GF-D8 (cell line): ENCODE data around the gene CNTN5.
"Not testable (repeated sequence)": the region's sequence is repeated elsewhere in the genome, so short reads cannot be mapped to it uniquely, and the experiment has no call there.

Source experiments
- DNase-seq: peaks from one replicate; lab custom pipeline; 2025; lab: John Stamatoyannopoulos, UW

Gene CNTN5

DNA sequence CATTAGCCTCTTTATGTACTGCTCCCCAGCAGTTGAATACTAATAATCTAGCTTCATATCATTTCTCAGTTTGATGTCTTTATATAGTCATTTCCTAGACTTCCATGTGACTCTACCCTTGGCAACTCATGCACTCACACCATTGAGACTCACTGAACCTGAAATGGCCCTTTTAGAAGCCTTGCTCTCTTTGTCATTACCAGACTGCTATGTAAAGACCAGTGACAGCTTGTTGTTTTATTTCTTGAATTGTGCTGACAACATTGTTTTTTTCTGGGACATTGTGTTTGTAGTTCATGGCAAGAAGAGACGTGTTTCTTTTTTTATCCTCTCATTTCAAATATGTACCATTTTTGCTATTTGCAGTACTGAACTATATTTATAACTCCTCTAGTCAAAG is 256.5 kb downstream of the CNTN5 start:
- no peak for DNase-seq

DNA sequence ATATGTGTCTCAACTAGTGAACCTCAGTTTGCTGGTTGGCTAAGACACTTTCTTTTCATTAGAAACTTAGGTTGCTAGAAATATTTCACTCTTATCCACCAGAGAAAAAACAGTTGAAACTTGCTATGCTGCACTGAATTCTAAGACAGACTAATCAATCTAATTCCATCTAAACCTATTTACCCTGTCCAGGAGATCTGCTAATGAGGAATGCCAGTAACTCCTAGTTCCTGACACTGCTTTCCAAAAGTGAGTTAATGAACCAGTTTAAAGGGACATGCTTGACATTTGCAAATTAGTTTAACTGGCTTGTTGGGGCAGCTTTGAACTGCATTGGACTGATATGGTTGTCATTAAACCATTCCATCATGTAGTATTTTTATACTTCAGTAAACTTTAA is 258.5 kb downstream of the CNTN5 start:
- no peak for DNase-seq

DNA sequence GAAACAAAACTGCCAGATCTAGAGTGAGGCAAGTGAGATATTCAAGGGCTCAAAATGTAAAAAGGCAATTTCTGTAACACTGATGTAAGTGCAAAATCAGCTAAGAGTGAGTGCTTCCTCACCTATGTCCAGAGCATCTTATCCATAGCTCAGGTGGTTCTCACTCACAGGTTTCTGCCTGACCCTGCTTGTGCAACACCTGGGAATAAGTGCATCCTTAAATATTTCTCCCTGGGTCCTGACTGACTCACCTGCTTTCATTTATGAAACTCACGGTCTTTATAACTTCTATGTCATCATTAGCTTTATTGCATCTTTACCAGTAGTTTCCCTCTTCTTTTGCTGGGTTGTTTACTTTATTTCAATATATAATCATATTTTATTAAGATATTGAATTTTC is 260.6 kb downstream of the CNTN5 start:
- DNase-seq: no peak

- not testable (repeated sequence) for DNase-seq
Observed at GRCh38 chr11:99297925-99298324, 277.2 kb downstream of the CNTN5 start.

DNA sequence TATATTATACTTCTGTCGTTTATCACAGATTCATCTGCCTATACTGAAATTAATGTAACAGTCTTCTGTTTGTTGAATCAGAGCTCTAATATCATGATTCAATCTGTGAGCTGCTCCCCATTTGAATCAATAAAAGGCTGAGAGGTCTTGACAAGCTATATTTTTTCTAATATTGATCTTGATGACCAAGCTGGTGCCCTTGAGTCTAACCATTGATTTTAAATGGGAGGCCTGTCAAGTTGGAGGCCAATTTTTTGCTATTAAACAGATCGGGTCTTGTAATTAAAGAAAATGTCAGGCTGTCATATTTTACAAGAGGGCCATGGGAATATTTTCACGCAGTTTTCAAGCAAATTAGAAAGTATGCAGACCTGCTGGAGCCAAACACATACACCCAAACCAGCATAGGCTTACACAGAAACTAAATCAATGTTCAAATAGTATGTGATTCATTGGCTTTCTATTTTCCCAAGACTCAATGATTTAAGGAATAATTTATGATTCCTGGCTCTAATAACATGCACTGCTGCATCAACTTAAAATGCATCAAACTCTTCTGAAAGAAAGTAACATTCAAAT is 286.9 kb downstream of the CNTN5 start:
- no peak for DNase-seq

DNA sequence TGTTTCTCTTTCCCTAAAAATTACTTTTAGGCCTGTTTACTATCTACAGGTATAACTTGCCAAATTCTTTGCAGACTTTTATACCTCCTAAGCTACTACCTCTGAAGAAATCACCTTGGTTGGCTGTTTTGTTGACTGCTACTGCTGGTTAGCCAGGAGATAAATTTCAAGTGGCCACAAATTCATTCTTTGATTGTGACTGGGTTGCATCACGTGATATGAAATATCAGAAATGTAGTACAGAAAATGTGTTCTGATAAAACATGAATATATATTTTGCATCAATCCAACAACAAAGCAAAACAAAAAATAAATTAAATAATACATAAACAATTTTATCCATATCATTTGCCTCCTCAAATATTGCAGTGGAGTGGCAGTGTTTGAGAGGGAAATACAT is 291.1 kb downstream of the CNTN5 start:
- DNase-seq: no peak

DNA sequence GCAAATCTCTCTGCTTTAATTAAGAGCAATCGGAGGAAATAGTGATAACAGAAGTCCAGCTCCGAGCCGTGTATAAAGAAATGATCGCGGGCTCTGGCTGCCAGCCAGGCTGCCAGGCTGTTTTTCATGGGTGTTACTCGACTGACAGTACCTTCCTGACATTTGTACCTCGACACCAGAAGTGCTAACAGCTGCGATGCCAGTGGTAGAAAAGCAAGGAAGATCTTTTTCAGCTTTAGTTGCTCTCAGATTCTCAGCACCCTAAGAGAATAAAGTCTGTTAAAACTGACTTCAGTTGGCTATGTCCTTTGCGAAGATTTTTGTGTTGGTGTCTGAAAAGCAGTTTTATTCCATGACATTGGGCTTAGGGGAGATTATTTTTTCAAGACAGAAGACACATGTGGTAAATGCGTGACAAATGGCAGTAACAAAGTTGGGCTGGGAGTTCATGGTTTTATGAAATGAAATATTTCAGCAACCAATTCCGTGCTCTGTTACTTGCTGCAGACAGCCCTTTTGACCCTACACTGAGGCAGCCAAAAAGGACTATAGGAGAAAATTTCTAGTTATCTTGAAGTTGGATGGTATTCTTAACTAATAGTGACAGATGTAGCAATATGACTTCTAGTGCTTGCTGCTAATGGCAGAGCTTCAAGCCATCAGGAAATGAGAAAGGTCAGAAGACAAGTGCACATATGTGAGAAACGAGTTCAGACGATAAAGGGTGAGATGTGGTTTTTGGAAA is 296.2 kb downstream of the CNTN5 start:
- no peak for DNase-seq

DNA sequence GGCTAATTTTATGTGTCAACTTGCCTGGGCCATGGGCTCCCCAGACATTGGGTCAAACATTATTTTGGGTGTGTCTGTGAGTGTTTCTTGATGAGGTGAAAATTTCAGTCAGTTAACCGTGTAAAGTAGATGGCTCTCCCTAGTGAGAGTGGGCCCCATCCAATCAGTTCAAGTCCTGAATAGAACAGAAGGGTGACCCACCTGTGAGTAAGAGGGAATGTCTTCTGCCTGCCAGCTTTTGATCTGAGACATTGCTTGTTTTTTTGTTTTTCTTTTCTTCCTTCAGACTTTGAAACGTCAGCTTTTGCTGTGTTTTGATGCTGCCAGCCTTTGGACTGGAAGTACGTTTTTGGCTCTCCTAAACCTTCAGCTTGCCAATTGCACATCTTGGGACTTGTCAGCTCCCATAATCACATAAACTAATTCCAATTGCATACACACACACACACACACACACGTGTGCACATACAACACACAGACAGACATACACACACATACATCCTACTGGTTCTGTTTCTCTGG is 300.1 kb downstream of the CNTN5 start:
- DNase-seq: no peak

- DNase-seq: no peak
Observed at GRCh38 chr11:99325847-99326246, 305.1 kb downstream of the CNTN5 start.

DNA sequence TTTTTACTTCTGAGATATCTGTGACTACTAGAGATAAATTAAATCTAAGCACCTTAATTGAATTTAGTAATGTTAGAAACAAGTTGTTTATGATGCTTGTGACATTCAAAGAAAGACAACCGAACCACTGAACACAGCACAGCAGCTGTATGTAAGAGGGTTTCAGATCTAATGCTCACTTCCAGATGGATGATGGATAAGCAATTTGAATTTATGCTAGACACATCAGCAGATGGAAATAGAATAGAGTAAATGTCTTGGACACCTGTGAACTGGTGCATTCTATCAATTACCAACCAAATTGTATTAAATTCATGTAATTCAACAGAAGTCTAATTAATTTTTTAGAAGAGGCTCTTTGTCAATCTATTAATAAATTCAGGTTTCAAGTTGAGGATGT is 306.3 kb downstream of the CNTN5 start:
- no peak for DNase-seq

DNA sequence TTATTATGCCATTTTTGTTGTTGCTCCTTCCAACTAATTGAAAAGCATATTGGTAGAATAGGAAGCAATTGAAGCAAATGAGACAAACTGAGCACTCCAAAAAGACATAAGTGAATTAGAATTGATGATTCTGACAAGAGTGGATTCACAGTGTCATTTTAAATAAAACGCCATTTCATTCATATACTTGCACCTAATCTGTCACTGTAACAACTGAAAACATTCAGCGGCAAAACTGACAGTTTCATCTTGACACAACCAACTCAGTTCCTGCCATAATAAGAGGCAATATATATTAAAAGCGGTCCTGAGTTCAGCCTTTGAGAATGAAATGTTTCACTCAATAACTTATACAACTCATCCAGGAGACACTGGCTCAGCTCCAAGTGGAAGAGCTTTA is 306.8 kb downstream of the CNTN5 start:
- DNase-seq: no peak

GRCh38 chr11:99333621-99334020 is 312.9 kb downstream of the CNTN5 start:
- no peak for DNase-seq

DNA sequence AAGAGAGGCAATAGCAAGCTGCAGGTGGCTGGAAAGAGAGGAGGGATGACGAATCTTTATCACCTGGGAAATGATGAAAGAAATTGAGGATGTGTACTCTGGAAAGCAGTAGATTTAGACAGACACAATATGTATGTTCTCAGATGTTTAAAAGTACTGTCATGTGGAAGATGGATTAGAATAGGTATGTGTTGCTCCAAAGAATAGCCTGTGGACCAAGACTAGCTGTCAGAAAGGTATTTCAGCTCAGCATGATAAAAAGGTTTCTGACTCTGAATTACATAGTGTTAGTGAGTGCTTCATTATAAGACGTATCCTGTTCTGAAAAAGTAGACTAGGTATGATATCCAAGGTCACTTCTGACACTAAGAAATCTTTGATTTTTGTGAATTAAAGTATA is 322.4 kb downstream of the CNTN5 start:
- no peak for DNase-seq

DNA sequence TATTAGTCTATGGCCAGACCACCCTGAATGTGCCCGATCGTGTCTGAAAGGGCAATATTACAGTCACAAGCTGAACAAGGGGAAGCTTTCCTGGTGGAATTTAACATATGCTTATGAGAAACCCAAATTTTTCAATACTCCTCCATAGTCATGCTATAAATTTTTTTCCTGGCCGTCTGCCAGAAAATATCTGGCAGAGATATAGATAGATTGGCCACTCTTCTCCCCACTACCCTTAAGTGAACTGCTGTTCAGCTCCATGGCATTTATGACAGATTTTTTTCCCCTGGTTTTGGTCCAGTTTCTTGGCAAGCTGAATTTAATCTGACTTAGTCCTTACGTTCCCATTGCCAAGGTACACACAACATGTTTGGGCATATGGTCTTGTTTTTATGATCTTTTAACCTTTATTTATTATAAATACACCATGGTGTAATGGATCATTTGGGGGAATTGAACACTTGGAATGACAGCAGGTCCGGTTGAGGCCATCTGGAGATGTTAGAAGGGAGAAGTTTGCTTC is 328.5 kb downstream of the CNTN5 start:
- no peak for DNase-seq

DNA sequence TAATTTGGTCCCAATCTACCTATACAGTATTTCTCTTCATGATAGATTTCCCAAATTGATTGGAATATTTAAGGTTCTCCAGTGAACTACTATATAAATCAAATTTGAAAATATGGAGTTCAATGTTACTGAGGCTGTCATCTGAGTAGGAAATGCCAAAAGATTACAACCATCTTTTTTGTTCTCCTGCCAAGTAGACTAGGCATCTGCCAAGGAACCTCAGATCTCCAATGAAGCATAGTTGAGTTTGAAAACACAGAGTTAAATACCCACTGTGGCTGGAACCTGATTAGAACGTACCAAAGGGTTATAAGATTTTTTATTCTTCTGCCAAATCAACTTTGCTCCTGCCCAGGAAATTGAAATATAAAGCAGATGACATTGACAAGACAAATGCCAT is 330.9 kb downstream of the CNTN5 start:
- no peak for DNase-seq

GRCh38 chr11:99352642-99353041 is 331.9 kb downstream of the CNTN5 start:
- no peak for DNase-seq

- DNase-seq: no peak
Observed at GRCh38 chr11:99366546-99366945, 345.8 kb downstream of the CNTN5 start.

GRCh38 chr11:99368583-99368982 is 347.8 kb downstream of the CNTN5 start:
- DNase-seq: no peak

GRCh38 chr11:99370549-99371216 is 349.9 kb downstream of the CNTN5 start:
- DNase-seq: no peak

DNA sequence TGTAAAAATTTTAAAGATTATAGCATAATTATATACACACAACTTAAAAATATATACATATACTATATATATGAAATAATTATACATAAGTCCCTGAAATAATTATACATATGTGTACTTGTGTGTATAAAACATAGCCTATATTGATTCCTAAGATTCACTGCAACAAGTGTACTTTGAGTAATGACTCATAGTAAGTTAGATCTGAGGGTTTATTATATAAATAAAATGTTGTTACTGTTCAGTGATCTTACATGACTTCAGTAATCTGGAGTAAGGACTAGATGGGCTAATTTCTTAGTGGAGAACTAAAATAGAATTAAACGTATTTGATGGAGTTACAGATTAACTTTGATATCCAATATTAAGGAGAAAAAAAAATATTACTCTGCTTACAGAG is 350.5 kb downstream of the CNTN5 start:
- DNase-seq: no peak

GRCh38 chr11:99376463-99376862 is 355.7 kb downstream of the CNTN5 start:
- DNase-seq: no peak

- no peak for DNase-seq
Observed at GRCh38 chr11:99383648-99384245, 363.0 kb downstream of the CNTN5 start.

GRCh38 chr11:99391245-99391644 is 370.5 kb downstream of the CNTN5 start:
- DNase-seq: no peak
